Measurements from ENCODE around the gene AGMO. TPM values are rescaled to one million over a fixed set of nuclear protein-coding genes. Genes with fewer than 3 reads are reported as not detected.
A peak's percentile ranks its signal among the peaks of the same experiment; 100 is the strongest.

AGMO gene
- total and polyA plus RNA-seq, 12 donors = 0.12 to 0.70 (median 0.40) TPM

- WGBS, 2 donors = 44 to 58% methylated on average over 1 of the region's 1 CpG
- intact Hi-C loops (cut with DNase I) = no loop called here
- ATAC-seq (no peak), DNase-seq (no peak)
- Histone ChIP-seq H3K4me3 (no peak overlapping the region), H3K27me3 (no peaks in the 10 kb centered on the region), H3K27ac (no peak overlapping the region), H3K9me3 (peaks cover 0 to 60% (median 17%) of the 10 kb centered on the region in 11 donors), H3K4me1 (peaks cover 0 to 8% (median 0%) of the 10 kb centered on the region in 9 donors), H3K36me3 (no peaks in the 10 kb centered on the region)
- TF ChIP-seq, protein P1, sequence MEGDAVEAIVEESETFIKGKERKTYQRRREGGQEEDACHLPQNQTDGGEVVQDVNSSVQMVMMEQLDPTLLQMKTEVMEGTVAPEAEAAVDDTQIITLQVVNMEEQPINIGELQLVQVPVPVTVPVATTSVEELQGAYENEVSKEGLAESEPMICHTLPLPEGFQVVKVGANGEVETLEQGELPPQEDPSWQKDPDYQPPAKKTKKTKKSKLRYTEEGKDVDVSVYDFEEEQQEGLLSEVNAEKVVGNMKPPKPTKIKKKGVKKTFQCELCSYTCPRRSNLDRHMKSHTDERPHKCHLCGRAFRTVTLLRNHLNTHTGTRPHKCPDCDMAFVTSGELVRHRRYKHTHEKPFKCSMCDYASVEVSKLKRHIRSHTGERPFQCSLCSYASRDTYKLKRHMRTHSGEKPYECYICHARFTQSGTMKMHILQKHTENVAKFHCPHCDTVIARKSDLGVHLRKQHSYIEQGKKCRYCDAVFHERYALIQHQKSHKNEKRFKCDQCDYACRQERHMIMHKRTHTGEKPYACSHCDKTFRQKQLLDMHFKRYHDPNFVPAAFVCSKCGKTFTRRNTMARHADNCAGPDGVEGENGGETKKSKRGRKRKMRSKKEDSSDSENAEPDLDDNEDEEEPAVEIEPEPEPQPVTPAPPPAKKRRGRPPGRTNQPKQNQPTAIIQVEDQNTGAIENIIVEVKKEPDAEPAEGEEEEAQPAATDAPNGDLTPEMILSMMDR (IDR thresholded peaks at IDR 0.05) = no peak
Measured at GRCh38 chr7:15284396-15284795, 277.4 kb downstream of the AGMO start.

- no peak overlapping the region for H3K27ac ChIP-seq
- peaks cover 0 to 72% (median 28%) of the 10 kb centered on the region in 11 donors for H3K9me3 ChIP-seq
- ATAC-seq (peak in 3 of 8 donors; percentile 42 to 58 (median 44)), DNase-seq (no peak)
- intact Hi-C loops (cut with DNase I) = no loop called here
- 71 to 79% methylated on average over 3 of the region's 3 CpGs for WGBS, 2 donors
- H3K36me3 ChIP-seq = no peaks in the 10 kb centered on the region
- H3K4me3 ChIP-seq = no peak overlapping the region
- no peaks in the 10 kb centered on the region for H3K27me3 ChIP-seq
- H3K4me1 ChIP-seq = no peaks in the 10 kb centered on the region
- TF ChIP-seq, protein P1 (IDR thresholded peaks at IDR 0.05) = no peak
Measured at GRCh38 chr7:15280078-15280733, 281.6 kb downstream of the AGMO start.

DNA sequence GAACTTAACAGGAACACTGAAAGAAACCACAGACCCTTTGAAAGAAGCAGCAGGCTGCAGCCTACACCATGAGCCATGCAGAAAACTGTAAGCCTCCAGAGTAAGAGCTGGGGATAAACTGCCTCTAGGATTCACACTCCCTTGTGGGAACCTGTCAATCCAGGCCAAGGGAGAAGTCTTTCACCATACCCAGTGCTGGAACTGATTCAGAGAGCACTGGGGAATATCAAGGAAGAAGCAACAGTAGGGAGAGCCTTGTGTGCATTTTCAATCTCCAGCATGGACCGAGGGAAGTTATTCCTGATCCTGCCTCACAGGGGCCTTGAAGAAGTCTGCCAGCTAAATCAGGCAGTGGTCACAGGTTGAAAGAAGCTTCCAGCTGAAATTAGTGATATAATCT lies 282.2 kb downstream of the AGMO start:
- Histone ChIP-seq H3K36me3 (no peaks in the 10 kb centered on the region), H3K4me1 (no peaks in the 10 kb centered on the region), H3K4me3 (no peak overlapping the region), H3K27ac (no peak overlapping the region), H3K9me3 (peaks cover 0 to 70% (median 28%) of the 10 kb centered on the region in 11 donors), H3K27me3 (no peaks in the 10 kb centered on the region)
- ATAC-seq = no peak
- 47 to 59% methylated on average over 1 of the region's 1 CpG for WGBS, 2 donors
- intact Hi-C loops (cut with DNase I) = no loop called here
- no peak for DNase-seq
- TF ChIP-seq, protein P1 (IDR thresholded peaks at IDR 0.05) = no peak

DNA sequence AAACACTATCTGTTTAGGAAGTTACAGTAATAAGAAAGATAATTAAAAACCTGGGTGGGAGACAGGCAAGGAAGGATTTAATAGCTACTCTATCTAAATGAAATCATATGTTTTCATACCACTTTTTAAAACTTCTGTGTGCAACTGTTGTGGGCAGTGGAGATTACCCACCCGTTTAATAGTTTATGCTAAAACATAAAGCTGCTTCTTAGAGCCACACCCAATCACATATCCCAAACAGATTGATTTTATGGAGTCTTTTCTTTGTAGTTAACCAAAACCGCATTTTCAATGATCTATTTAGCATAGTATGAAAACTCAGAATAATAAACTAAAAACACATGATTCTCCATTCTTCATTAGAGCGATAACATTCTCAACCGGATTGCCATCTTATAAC lies 304.1 kb downstream of the AGMO start:
- WGBS, 2 donors = 93% methylated on average over 4 of the region's 4 CpGs
- TF ChIP-seq, protein P1 (IDR thresholded peaks at IDR 0.05) = no peak
- no peaks in the 10 kb centered on the region for H3K27me3 ChIP-seq

More for the DNA sequence above, 304.1 kb downstream of the AGMO start:
- Histone ChIP-seq H3K9me3 (peaks cover 0 to 34% (median 0%) of the 10 kb centered on the region in 11 donors), H3K4me3 (no peak overlapping the region), H3K36me3 (no peaks in the 10 kb centered on the region), H3K4me1 (no peaks in the 10 kb centered on the region), H3K27ac (no peak overlapping the region)
- no peak for DNase-seq
- intact Hi-C loops (cut with DNase I) = no loop called here
- no peak for ATAC-seq

All from heart right ventricle (tissue), 16 donors.